Glutamatergic neuron (in vitro differentiated cells): ENCODE data around the gene GPAT2. TPM values are rescaled to one million over a fixed set of nuclear protein-coding genes. Genes with fewer than 3 reads are reported as not detected.
"Not testable (repeated sequence)": the region's sequence is repeated elsewhere in the genome, so short reads cannot be mapped to it uniquely, and the experiment has no call there.

Experiments
- DNase-seq: peaks from one replicate; pipeline ENCODE4 v3.0.0; 2022
- H3K27ac Mint-ChIP-seq: one replicate; pipeline ENCODE4 v1.8.0; 2020; ENCODE audit warnings: mild to moderate bottlenecking, mixed read lengths, inconsistent platforms; ENCODE audit not compliant: unreplicated experiment
- H3K27me3 Mint-ChIP-seq: one replicate; pipeline ENCODE4 v1.8.0; 2020; ENCODE audit warnings: mild to moderate bottlenecking, moderate library complexity, mixed read lengths, inconsistent platforms; ENCODE audit not compliant: unreplicated experiment
- H3K36me3 Mint-ChIP-seq: one replicate; pipeline ENCODE4 v1.8.0; 2020; ENCODE audit warnings: mild to moderate bottlenecking, mixed read lengths, inconsistent platforms; ENCODE audit not compliant: unreplicated experiment
- H3K4me1 Mint-ChIP-seq: one replicate; pipeline ENCODE4 v1.8.0; 2020; ENCODE audit warnings: mild to moderate bottlenecking, low read depth, mixed read lengths, inconsistent platforms; ENCODE audit not compliant: unreplicated experiment
- H3K4me3 Mint-ChIP-seq: one replicate; pipeline ENCODE4 v1.8.0; 2020; ENCODE audit warnings: mild to moderate bottlenecking, mixed read lengths, inconsistent platforms; ENCODE audit not compliant: unreplicated experiment
- H3K9me3 Mint-ChIP-seq: one replicate; pipeline ENCODE4 v1.8.0; 2020; ENCODE audit warnings: mild to moderate bottlenecking, moderate library complexity, mixed read lengths, inconsistent platforms; ENCODE audit not compliant: unreplicated experiment
- total RNA-seq: library from RNA; stranded (reverse); fragmentation: NEBNext Ultra II Directional; extraction: Animal tissue kit (Norgen Biotek cat#: 25700); gene quantifications from one replicate; pipeline ENCODE4 v1.2.1, GENCODE V29; 2021; ENCODE audit not compliant: unreplicated experiment

Gene GPAT2
- total RNA-seq, 1 donor from 2014 or later: 0.47 TPM

- not testable (repeated sequence) for H3K9me3 Mint-ChIP-seq, H3K27ac Mint-ChIP-seq, H3K36me3 Mint-ChIP-seq, H3K27me3 Mint-ChIP-seq, DNase-seq, H3K4me1 Mint-ChIP-seq, H3K4me3 Mint-ChIP-seq
Observed at GRCh38 chr2:96061197-96061817, 26.6 kb upstream of the GPAT2 start.

- not testable (repeated sequence) for H3K27me3 Mint-ChIP-seq, H3K27ac Mint-ChIP-seq, H3K9me3 Mint-ChIP-seq, H3K4me1 Mint-ChIP-seq, H3K36me3 Mint-ChIP-seq, H3K4me3 Mint-ChIP-seq
- DNase-seq: peak; percentile 12
Observed at GRCh38 chr2:96060325-96060724, 25.6 kb upstream of the GPAT2 start.

- not testable (repeated sequence) for H3K27me3 Mint-ChIP-seq, H3K9me3 Mint-ChIP-seq
Observed at GRCh38 chr2:96059443-96059842, 24.7 kb upstream of the GPAT2 start.

GRCh38 chr2:96055830-96056229 is 21.1 kb upstream of the GPAT2 start:
- H3K36me3 Mint-ChIP-seq, H3K9me3 Mint-ChIP-seq, H3K4me3 Mint-ChIP-seq, H3K27ac Mint-ChIP-seq, DNase-seq, H3K4me1 Mint-ChIP-seq, H3K27me3 Mint-ChIP-seq: not testable (repeated sequence)

More at GRCh38 chr2:96059443-96059842, 24.7 kb upstream of the GPAT2 start:
- H3K36me3 Mint-ChIP-seq, H3K4me3 Mint-ChIP-seq, H3K27ac Mint-ChIP-seq, H3K4me1 Mint-ChIP-seq: not testable (repeated sequence)
- peak; percentile 12 for DNase-seq

- H3K27me3 Mint-ChIP-seq, H3K27ac Mint-ChIP-seq, DNase-seq, H3K9me3 Mint-ChIP-seq, H3K36me3 Mint-ChIP-seq, H3K4me3 Mint-ChIP-seq, H3K4me1 Mint-ChIP-seq: not testable (repeated sequence)
Observed at GRCh38 chr2:96054537-96054936, 19.8 kb upstream of the GPAT2 start.

- H3K36me3 Mint-ChIP-seq, H3K4me1 Mint-ChIP-seq, H3K27ac Mint-ChIP-seq, H3K9me3 Mint-ChIP-seq, DNase-seq, H3K4me3 Mint-ChIP-seq, H3K27me3 Mint-ChIP-seq: not testable (repeated sequence)
Observed at GRCh38 chr2:96053385-96053784, 18.7 kb upstream of the GPAT2 start.

- not testable (repeated sequence) for H3K27me3 Mint-ChIP-seq, H3K36me3 Mint-ChIP-seq, H3K27ac Mint-ChIP-seq, H3K4me1 Mint-ChIP-seq, DNase-seq, H3K4me3 Mint-ChIP-seq, H3K9me3 Mint-ChIP-seq
Observed at GRCh38 chr2:96052632-96053031, 17.9 kb upstream of the GPAT2 start.

GRCh38 chr2:96049917-96050262 is 15.2 kb upstream of the GPAT2 start:
- H3K4me1 Mint-ChIP-seq, H3K9me3 Mint-ChIP-seq, H3K4me3 Mint-ChIP-seq, DNase-seq, H3K36me3 Mint-ChIP-seq, H3K27me3 Mint-ChIP-seq, H3K27ac Mint-ChIP-seq: not testable (repeated sequence)

- not testable (repeated sequence) for H3K27me3 Mint-ChIP-seq, H3K36me3 Mint-ChIP-seq, H3K4me3 Mint-ChIP-seq, H3K27ac Mint-ChIP-seq, H3K9me3 Mint-ChIP-seq, H3K4me1 Mint-ChIP-seq
- DNase-seq: peak; percentile 1
Observed at GRCh38 chr2:96049049-96049916, 14.6 kb upstream of the GPAT2 start.

GRCh38 chr2:96035554-96035953 is 838 bp upstream of the GPAT2 start:
- H3K36me3 Mint-ChIP-seq, H3K4me1 Mint-ChIP-seq, H3K9me3 Mint-ChIP-seq, H3K27me3 Mint-ChIP-seq, H3K27ac Mint-ChIP-seq, H3K4me3 Mint-ChIP-seq, DNase-seq: not testable (repeated sequence)

- not testable (repeated sequence) for H3K9me3 Mint-ChIP-seq, H3K27me3 Mint-ChIP-seq, H3K4me1 Mint-ChIP-seq, H3K4me3 Mint-ChIP-seq, H3K27ac Mint-ChIP-seq, H3K36me3 Mint-ChIP-seq, DNase-seq
Observed at GRCh38 chr2:96033997-96034396, 719 bp downstream of the GPAT2 start.

- H3K9me3 Mint-ChIP-seq, DNase-seq, H3K4me1 Mint-ChIP-seq, H3K4me3 Mint-ChIP-seq, H3K27me3 Mint-ChIP-seq, H3K36me3 Mint-ChIP-seq, H3K27ac Mint-ChIP-seq: not testable (repeated sequence)
Observed at GRCh38 chr2:96027725-96028325, 6.9 kb downstream of the GPAT2 start.
